GM21423 (cell line): Measurements from ENCODE around the gene ATP10D.

Experiments
- ATAC-seq: cut with Tn5 transposase; IDR thresholded peaks from one replicate; pipeline ENCODE4 v1.9.1; 2021; ENCODE audit warnings: mild to moderate bottlenecking, moderate library complexity; ENCODE audit not compliant: unreplicated experiment

ATP10D gene

DNA sequence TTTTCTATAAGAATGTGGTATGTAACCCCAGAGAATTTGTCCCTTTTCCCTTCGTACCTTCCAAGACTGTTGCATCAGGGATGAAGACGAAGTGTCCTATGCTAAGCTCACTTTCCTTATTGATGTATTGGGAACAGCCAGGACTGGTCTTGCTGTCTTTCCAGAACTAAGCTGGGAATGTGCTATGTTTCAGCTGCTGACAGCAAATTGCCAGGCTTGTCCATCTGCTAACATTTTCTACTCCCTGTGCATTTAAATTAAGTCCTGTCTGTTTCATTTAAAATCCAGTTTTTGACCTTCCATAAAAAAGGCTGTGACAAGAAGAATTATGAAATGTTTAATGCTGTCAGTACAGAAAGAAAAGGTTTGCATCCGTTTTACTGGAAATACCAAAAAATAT, 87.9 kb downstream of the ATP10D start:
- no peak for ATAC-seq

- ATAC-seq: no peak
These were observed 92.9 kb downstream of the ATP10D start for GRCh38 chr4:47577779-47578553.

GRCh38 chr4:47579235-47579634, 94.2 kb downstream of the ATP10D start:
- no peak for ATAC-seq

DNA sequence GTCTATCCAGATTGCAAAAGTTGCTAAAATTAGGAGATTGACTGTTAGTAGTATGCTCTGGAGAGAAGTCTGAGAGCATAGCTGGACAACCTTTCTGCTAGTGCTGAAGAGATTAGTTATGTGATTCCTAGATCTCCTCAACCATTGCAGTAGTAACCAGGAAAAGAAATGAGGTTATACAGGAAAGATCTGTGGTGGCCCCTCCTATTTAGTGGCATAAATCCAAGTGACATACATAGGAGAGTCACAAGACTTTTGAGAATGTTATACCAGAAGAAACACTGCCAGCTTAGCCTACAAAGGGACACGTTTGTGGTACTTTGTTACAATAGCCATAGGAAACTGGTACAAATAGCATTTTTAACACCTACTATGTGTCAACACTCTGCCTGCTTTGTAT, 105.2 kb downstream of the ATP10D start:
- ATAC-seq: no peak

DNA sequence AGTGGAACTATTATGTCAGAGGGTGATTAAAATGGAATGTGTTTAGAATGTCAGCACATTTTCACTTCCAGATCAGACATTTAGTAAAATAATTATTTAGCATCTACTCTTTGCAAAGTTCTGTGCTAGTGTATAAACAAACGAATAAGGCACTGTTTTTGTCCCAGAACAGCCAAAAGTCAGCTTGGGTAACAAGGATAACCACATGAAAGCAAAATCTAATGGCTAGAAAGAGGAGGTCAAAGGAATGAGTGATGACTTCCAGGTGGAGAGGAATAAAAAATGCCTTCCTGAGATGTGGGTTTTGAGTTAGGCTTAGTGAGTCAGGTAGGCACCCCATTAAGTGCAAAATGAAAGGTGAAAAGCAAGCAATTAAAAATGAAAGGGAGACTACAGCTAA, 112.6 kb downstream of the ATP10D start:
- no peak for ATAC-seq

DNA sequence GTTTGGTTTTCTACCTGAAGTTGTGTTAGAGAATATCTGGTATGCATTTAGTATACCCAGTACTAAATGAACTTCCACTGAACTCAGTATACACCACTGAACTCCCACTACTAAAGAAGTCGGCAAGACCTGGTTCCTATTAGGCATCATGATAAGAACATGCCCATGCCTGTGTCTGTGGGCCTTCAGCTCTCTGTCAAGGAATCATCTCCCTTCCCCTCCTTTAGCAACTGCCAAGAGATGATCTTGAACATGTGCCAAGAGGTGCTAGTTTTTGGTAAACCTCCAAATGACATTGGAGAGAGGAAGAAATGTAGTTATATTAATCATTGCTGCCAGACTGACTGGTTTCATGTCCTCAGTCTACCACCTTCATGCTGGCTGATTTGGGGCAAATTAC, 113.2 kb downstream of the ATP10D start:
- no peak for ATAC-seq

DNA sequence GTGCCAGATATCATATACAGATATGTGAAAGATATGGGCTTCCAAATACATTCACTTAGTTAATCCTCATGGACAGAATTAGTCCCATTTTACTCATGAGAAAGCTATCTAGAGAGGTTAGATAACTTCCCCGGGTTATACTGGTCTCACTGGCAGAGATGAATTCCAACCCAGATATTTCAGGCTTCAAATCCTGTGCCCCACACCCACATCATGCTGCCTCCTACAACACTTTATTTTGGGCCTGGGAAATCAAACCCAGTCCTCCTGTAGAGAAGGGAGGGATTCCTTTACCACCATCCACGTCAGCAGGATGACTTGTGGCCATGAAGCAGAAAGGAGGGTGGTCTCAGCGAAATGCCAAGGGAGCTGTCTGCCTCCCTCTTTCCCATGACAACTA, 113.8 kb downstream of the ATP10D start:
- ATAC-seq: no peak

GRCh38 chr4:47606482-47606881, 121.4 kb downstream of the ATP10D start:
- no peak for ATAC-seq

DNA sequence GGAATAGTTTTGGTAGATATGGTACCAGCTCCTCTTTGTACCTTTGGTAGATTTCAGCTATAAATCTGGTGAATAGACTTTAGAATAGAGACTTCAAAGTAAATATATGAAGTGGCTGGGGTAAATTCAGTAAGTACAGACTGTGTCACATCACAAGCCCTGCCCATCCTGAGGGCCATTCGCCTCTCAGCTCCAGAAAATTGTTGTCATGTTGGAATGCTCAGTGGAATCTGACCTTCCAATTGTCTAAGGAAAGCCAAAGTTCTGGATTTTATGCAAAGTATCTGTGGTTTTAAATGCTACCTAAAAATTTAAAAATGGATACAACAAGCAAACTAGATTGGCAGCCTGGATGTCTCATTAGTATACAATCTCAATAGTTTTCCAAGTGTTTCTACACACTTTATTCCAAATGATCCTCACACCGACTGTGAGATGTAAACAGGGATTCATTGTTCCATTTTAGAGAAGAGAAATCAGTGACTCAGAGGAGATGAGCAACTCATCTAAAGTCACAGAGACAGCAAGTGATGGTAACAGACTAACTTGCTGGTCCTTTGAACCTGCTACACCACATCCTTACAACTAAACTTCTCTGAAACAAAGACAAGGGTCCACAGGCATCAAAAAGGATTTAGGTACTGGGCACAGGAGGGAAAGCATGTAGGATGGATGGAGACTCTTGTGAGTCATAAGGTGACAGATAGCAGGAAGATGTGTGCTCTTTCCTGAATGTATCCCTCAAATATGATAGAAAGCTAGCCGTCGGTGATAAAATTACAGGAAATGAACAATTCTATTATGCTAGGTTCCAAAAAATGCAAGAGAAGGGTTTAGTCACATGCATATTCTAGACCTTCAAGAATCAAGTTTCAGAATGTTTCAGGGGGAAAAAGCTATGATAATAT, 127.3 kb downstream of the ATP10D start:
- no peak for ATAC-seq

DNA sequence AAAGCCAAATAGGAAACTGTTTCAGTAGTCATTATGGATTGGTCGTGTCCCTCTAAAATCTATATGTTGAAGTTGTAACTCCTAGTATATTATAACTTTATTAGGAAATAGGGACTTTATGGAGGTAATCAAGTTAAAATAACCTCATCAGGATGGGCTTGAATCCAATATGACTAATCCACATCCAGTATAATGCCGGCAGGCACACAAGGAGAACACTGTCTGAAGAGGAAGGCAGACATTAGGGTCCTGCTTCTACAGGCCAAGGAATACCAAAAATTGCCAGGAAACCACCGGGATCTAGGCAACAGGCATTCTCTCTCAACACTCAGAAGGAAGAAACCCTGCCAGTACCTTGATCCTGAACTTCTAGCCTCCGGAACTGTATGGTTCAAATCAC, 130.3 kb downstream of the ATP10D start:
- ATAC-seq: no peak

- ATAC-seq: peak; percentile 65
These were observed 132.5 kb downstream of the ATP10D start for GRCh38 chr4:47617607-47618006.

GRCh38 chr4:47619691-47620090, 134.6 kb downstream of the ATP10D start:
- ATAC-seq: no peak

DNA sequence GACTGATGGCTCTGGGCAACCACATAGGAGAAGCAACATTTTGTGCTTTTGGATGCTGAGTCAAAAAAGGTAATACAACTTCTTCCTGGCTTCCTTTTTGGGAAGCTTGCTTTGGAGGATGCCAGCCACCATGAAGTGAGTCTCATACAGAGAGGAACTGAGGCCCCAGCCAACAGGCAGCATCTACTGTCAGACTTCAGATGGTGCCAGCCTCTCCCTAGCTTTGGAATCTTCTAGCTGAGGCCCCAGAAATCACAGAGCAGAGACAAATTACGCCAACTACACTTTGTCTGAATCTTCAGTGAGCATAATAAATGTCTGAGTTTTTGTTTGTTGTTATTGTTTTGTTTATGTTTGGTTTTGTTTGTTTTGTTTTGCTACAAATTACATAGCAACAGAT, 136.1 kb downstream of the ATP10D start:
- no peak for ATAC-seq

- no peak for ATAC-seq
These were observed 139.0 kb downstream of the ATP10D start for GRCh38 chr4:47624031-47624441.

DNA sequence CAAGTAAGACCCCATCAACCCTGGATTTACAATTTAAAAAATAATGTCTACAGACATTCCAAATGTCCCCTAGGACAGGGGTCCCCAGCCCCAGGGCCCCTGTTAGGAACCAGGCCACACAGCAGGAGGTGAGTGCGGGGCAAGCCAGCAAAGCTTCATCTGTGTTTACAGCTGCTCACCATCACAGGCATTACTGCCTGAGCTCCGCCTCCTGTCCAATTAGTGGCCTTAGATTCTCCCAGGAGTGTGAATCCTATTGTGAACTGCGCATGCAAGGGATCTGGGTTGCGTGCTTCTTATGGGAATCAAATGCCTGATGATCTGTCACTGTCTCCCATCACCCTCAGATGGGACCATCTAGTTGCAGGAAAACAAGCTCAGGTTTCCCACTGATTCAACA, 146.1 kb downstream of the ATP10D start:
- no peak for ATAC-seq

DNA sequence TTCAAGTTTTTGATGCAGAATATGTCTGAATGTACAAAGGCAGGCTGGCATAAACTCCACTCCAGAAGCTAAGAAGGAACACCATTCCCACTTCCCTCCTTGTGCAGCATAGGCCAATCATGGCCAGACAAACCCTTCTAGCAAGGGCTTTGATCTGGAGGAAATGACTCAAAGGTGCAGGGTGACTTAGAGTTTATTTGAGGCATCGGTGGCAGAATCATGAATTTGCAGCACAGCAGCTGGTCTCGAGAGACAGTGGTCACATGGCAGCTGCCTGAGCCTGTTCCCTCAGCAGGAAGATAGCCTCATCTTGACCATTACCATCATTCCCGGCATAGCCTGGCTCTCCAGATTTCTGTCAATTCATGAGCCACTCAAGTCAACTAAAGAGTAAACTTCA, 154.5 kb downstream of the ATP10D start:
- ATAC-seq: no peak

DNA sequence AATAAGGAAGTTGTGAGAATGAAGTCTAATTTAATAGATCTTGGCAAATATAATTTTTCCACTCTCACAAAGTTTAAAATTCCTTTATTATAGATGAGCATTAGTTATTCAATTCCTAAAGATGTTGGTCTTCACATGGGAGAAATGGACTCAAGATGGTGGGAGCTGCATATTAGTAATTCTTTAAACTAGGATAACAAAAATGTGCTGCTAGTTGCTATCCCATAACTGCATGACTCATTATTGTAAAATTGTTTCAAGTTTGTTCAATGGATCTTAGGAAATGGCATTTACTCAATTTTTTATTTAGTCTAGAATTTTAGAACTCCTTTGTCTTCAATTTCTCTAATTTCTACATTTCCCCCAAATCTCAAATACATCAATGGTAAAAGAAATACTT, 155.8 kb downstream of the ATP10D start:
- ATAC-seq: no peak

GRCh38 chr4:47641755-47642154, 156.7 kb downstream of the ATP10D start:
- ATAC-seq: no peak

DNA sequence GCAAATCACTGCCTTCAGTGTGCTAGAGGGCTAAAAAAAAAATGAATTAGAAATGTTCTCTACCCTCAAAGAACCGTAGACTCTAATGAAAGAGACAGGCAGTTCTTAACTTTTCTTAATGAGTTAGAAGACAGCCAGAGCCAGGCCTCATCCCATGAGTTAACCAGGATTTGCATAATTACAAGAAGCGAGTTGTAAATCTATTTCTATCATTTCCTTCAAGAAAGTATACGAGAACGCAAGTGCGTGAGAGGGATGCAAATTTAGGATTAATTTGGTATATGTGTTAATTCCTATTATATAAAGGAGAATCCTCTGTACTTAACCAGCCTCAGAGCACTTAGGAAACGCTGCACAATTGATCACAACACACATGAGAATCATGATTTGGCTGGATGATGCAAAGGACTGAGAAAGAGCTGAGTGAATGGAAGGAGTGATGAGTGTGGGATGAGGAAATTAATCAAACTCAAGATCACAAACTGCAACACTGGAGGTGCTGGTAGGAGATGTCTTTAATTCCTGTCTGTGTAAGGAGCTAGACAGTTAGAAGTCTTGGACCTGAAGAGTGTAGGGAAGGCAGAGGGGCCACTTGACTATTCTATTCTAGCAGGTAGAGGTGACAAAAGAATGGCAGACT, 157.2 kb downstream of the ATP10D start:
- no peak for ATAC-seq
